ENCODE data around the gene MEF2A.

Gene MEF2A

DNA sequence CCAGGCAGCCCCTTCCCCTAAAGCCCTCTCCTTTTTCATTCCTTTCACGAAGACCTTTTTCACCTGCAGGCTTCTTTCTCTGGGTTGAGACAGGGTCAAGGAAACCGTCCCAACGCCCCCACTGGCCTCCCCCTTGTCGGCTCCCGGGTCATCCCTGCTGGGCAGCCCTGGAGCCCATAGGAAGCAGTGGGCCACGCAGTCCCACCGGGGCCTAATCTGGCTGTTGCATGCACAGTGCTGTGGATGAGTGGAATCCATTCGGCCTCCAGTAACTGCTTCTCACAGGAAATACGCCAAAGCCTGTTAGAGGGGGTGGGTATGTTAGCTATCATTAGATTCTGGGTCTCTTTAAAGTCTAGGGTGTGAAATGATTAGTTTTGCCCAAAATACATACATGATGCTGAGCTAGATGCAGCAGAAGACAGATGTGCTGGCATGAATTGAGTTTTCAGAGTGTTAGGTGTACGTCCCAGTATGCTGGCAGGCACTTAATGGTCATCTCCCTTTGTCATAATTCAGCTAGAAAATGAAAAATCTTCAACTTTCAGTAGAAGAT is 150.8 kb downstream of the MEF2A start:
- intact Hi-C loops (cut with DNase I; ENCODE audit: low total_unique reads), result no loop called here
- TF ChIP-seq, protein P1, sequence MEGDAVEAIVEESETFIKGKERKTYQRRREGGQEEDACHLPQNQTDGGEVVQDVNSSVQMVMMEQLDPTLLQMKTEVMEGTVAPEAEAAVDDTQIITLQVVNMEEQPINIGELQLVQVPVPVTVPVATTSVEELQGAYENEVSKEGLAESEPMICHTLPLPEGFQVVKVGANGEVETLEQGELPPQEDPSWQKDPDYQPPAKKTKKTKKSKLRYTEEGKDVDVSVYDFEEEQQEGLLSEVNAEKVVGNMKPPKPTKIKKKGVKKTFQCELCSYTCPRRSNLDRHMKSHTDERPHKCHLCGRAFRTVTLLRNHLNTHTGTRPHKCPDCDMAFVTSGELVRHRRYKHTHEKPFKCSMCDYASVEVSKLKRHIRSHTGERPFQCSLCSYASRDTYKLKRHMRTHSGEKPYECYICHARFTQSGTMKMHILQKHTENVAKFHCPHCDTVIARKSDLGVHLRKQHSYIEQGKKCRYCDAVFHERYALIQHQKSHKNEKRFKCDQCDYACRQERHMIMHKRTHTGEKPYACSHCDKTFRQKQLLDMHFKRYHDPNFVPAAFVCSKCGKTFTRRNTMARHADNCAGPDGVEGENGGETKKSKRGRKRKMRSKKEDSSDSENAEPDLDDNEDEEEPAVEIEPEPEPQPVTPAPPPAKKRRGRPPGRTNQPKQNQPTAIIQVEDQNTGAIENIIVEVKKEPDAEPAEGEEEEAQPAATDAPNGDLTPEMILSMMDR (IDR thresholded peaks at IDR 0.05), result no peak
- H3K36me3 ChIP-seq, result peaks cover 18 to 28% (median 27%) of the 10 kb centered on the region in 3 donors
- DNase-seq, result no peak
- no peaks in the 10 kb centered on the region for H3K27me3 ChIP-seq
- peaks cover 0 to 34% (median 22%) of the 10 kb centered on the region in 4 donors for H3K4me1 ChIP-seq
- no peak overlapping the region for H3K4me3 ChIP-seq
- peak overlapping the region; percentile 30 to 69 for H3K27ac ChIP-seq
- H3K9me3 ChIP-seq, result no peaks in the 10 kb centered on the region

DNA sequence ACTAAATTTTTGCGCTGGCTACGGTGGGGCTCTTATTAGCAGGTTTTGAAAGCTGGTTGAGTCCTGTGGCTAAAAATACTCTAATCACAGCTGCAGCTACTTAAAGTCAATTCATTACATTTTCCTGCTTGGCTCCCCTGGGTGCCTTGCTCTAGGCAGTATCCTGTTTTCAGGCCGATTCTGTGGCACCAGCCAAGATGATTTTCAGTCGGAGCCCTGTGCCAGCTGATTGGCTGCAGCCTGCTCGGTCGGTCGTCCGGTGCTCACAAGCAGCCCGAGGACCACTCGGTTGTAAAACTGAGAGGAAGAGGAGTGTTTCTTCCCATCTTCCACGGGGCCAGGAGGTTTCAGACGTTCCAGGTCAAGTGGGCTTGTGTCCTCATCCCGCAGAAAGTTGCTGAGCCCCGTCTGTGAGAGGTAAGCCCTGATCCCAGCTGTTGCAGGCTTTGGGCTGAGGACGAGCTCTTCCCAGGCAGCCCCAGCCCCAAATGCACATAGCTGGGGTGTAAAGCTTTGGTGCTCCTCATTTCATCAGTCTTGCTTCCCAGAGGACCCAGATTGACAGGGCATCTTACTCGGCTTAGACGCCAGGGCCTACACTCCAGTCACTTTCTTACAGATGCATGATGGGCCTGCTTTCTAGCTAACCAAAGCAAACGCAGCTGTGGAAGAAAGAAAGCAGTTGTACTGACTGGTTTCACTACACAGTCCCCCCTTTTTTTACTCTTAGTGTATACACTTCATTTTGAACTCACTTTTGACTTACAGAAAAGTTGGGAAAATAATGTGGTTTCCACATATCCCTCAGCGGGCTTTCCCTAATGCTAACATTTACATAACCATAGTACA is 151.6 kb downstream of the MEF2A start:
- H3K9me3 ChIP-seq, result no peaks in the 10 kb centered on the region
- no peaks in the 10 kb centered on the region for H3K27me3 ChIP-seq
- peak overlapping the region in 1 of 2 donors; percentile 15 for H3K4me3 ChIP-seq
- peaks cover 15 to 22% (median 20%) of the 10 kb centered on the region in 3 donors for H3K36me3 ChIP-seq
- no peak for DNase-seq
- intact Hi-C loops (cut with DNase I; ENCODE audit: low total_unique reads), result no loop called here
- H3K27ac ChIP-seq, result peak overlapping the region; percentile 30 to 69
- TF ChIP-seq, protein P1 (IDR thresholded peaks at IDR 0.05), result no peak
- H3K4me1 ChIP-seq, result peaks cover 0 to 27% (median 19%) of the 10 kb centered on the region in 4 donors

DNA sequence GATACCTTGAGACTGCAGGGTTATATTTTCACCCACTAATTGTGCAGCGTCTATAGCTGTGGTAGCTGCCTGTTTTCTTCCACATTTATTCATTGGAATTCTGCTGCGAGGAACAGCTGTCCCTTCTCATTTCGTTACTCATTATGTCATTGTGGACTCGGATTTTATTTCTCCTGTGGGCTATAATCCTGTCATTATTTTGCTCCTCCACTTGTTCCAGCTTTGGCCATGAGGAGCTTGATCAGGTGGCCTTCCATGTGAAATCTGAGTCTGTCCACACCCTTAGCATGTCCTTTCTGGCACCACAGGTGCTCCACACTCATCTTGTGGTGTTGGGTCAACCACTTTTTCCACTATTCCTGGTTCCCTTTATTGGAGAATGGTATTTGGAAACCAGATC is 152.6 kb downstream of the MEF2A start:
- Histone ChIP-seq H3K27ac (no peak overlapping the region), H3K9me3 (no peaks in the 10 kb centered on the region), H3K27me3 (no peaks in the 10 kb centered on the region), H3K4me3 (no peak overlapping the region), H3K4me1 (peaks cover 0 to 26% (median 18%) of the 10 kb centered on the region in 4 donors), H3K36me3 (peaks cover 6 to 13% (median 11%) of the 10 kb centered on the region in 3 donors)
- TF ChIP-seq, protein P1 (IDR thresholded peaks at IDR 0.05), result no peak
- intact Hi-C loops (cut with DNase I; ENCODE audit: low total_unique reads), result no loop called here
- DNase-seq, result no peak

DNA sequence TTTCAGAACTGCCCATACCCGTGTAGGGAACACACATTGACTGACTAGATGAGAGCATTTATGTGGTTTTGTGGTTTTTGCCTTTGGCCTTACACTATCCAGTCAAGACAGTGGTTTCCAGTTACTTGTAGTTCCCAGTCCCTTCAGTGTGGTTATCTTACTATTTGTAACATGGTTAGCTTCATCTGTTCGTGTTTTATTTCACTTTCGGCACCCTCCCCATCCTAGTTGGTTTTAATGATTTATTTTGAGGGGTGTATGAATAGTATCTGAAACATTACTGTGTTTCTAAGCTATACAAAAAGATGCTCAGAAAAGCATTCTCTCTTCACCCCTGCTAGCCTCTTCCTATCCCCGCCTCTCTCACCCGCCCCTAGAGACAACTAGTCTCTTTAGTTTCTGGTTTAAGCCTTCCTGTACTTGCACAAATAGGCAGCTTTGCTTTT is 153.3 kb downstream of the MEF2A start:
- peaks cover 0 to 26% (median 18%) of the 10 kb centered on the region in 4 donors for H3K4me1 ChIP-seq
- H3K27ac ChIP-seq, result no peak overlapping the region
- TF ChIP-seq, protein P1 (IDR thresholded peaks at IDR 0.05), result no peak
- H3K9me3 ChIP-seq, result no peaks in the 10 kb centered on the region
- H3K36me3 ChIP-seq, result peaks cover 6 to 12% (median 11%) of the 10 kb centered on the region in 3 donors
- intact Hi-C loops (cut with DNase I; ENCODE audit: low total_unique reads), result no loop called here
- H3K27me3 ChIP-seq, result no peaks in the 10 kb centered on the region
- DNase-seq, result no peak
- H3K4me3 ChIP-seq, result no peak overlapping the region

DNA sequence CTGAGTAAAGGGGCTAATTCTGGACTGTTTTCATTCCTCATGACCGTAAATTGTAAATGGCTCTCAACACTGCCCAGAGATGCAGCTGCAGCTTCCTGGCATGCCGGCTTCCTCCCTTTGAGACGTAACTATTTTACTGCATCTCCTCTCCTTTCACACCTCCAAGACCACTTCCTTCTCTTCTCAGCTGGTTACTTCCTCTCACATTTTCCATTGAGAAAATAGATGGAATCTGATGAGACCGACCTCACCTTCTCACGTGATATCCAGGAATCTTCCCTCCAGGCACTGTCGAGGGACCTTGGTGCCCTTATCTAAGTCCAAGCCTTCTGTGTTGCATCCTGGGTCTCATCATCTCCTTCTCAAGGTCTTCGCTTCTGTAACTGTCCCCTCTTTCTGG is 154.7 kb downstream of the MEF2A start:
- Histone ChIP-seq H3K27ac (no peak overlapping the region), H3K4me1 (peaks cover 0 to 26% (median 18%) of the 10 kb centered on the region in 4 donors), H3K4me3 (no peak overlapping the region), H3K36me3 (peaks cover 5 to 8% (median 6%) of the 10 kb centered on the region in 3 donors), H3K27me3 (no peaks in the 10 kb centered on the region), H3K9me3 (no peaks in the 10 kb centered on the region)
- DNase-seq, result no peak
- TF ChIP-seq, protein P1 (IDR thresholded peaks at IDR 0.05), result no peak
- intact Hi-C loops (cut with DNase I; ENCODE audit: low total_unique reads), result no loop called here
